ENCODE measurements around the gene CCDC9B.

DNA sequence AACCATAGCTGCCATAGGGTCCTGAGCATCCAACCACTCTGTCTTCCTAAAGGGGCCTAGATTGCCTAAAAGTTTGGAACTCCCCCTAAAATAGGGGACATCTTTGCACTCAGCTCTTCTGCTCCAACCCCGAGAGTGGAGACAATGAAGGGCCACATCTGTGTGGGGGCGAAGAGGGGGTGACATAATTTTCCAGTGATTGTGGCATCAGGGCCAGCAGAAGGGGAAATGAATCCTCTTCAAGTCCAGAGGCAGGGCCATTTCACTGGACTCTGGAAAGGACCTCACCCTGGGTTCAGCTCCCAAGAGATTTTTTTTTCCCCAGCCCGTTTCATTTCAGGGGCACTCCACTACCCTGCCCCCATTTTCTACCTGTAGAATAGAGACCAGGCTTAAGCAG lies 53.2 kb downstream of the CCDC9B start:
- TF ChIP-seq YY1 (IDR thresholded peaks at IDR 0.05; ENCODE audit: insufficient read depth, insufficient read length) = no peak
- TF ChIP-seq ZNF274 (IDR thresholded peaks at IDR 0.05; ENCODE audit: low read depth, low read length) = no peak
